Prostate gland (tissue), 2 donors: Measurements from ENCODE around the gene IFI6. TPM values are rescaled to one million over a fixed set of nuclear protein-coding genes. Genes with fewer than 3 reads are reported as not detected.

Experiments
- DNase-seq: peaks from one replicate; pipeline ENCODE4 v3.0.0-alpha.2; 2019; ENCODE audit warnings: low spot score
- H3K27ac ChIP-seq, 2 donors: fragments of 200-600 bp; sonication (generic); 2 replicates each; pipeline ENCODE4 v1.5.1; 2017 to 2019
- H3K27me3 ChIP-seq: fragments of 200-600 bp; sonication (generic); replicated peaks from 2 replicates; pipeline ENCODE4 v1.5.1; 2019; ENCODE audit not compliant: insufficient read depth
- H3K36me3 ChIP-seq, 2 donors: fragments of 200-600 bp; sonication (generic); 1 replicate in 1 of 2; 2 replicates in 1 of 2; pipeline versions ENCODE4 v1.5.1 to v1.8.1; 2017 to 2019
- H3K4me1 ChIP-seq: fragments of 200-600 bp; sonication (generic); replicated peaks from 2 replicates; pipeline ENCODE4 v1.5.1; 2019
- H3K4me3 ChIP-seq, 2 donors: fragments of 200-600 bp; sonication (generic); 2 replicates each; pipeline ENCODE4 v1.5.1; 2017 to 2019
- H3K9me3 ChIP-seq: fragments of 200-600 bp; sonication (generic); 2 replicates; pipeline ENCODE4 v1.5.1; 2017
- CTCF ChIP-seq, 4 experiments: fragments of 200-600 bp in 2 of 4; fragments of 450-650 bp in 2 of 4; sonication (generic) in 2 of 4; IDR thresholded peaks; 1 replicate in 3 of 4; 2 replicates in 1 of 4; pipeline ENCODE4 v1.5.1; 2016 to 2019; ENCODE audit warnings: antibody characterized with exemption in 4 of 4, mild to moderate bottlenecking in 2 of 4, moderate library complexity in 2 of 4
- POLR2A ChIP-seq: fragments of 450-650 bp; IDR thresholded peaks from one replicate; pipeline ENCODE4 v1.6.1; 2016; ENCODE audit warnings: antibody characterized with exemption, mild to moderate bottlenecking
- POLR2AphosphoS5 ChIP-seq: sonication (generic); formaldehyde crosslinking; IDR thresholded peaks from one replicate; pipeline ENCODE4 v1.6.1; 2017; ENCODE audit warnings: antibody characterized with exemption
- WGBS: methylation state at CpG from one replicate; pipeline ENCODE4 v1.1.5; 2018; 5-methylcytosine and 5-hydroxymethylcytosine counted together
- intact Hi-C: fragments of 100-400 bp; cut with DNase I; formaldehyde crosslinking; loops from one replicate; pipeline ENCODE4 v1.14.2; 2022
- total RNA-seq, 2 donors: library from RNA; depleted of rRNA; stranded (reverse); fragments of >200 nt; gene quantifications; one replicate each; pipeline ENCODE4 v1.1.0, GENCODE V29; 2016

The IFI6 gene
- total RNA-seq, 2 donors from 2014 or later: 40.4 to 274 TPM

DNA sequence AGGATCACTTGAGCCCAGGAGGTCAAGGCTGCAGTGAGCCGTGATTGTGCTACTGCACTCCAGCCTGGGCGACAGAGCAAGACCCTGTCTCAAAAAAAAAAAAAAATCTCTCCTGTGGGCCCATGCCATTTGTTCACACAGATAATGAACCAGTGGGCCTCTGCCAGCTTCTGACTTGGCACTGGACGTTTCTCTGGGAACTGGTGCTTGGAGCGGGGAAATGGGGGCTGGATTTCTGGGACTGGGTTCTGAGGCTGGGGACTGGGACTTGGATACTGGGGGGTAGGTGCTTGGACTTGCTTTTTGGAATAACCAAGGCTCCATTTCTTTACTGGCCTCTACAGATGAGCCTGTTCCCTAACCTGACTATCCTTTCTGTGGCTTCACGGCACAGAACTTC, 9.7 kb downstream of the IFI6 start:
- Histone ChIP-seq H3K27me3 (no peaks in the 10 kb centered on the region), H3K4me3 (no peak overlapping the region), H3K36me3 (no peaks in the 10 kb centered on the region), H3K27ac (no peak overlapping the region), H3K4me1 (no peaks in the 10 kb centered on the region), H3K9me3 (no peaks in the 10 kb centered on the region)
- TF ChIP-seq POLR2AphosphoS5 (no peak), CTCF (IDR thresholded peaks at IDR 0.05) (no peak), POLR2A (no peak)
- DNase-seq: no peak
- 82% methylated on average over 5 of the region's 5 CpGs for WGBS
- intact Hi-C loops: loop anchor here (2.0 to 5.0 kb wide), 3 partner anchors 53 to 360 kb away; partner anchors contain the start of gene GPR3

GRCh38 chr1:27661412-27662075, 10.4 kb downstream of the IFI6 start:
- H3K27me3 ChIP-seq: no peaks in the 10 kb centered on the region
- H3K4me1 ChIP-seq: no peaks in the 10 kb centered on the region
- no peak overlapping the region for H3K4me3 ChIP-seq
- no peaks in the 10 kb centered on the region for H3K9me3 ChIP-seq
- intact Hi-C loops: loop anchor here (2.0 to 5.0 kb wide), 3 partner anchors 53 to 359 kb away; partner anchors contain the start of gene GPR3
- no peak overlapping the region for H3K27ac ChIP-seq
- no peaks in the 10 kb centered on the region for H3K36me3 ChIP-seq
- WGBS: 94% methylated on average over 8 of the region's 8 CpGs
- TF ChIP-seq POLR2AphosphoS5 (no peak), POLR2A (no peak), CTCF (IDR thresholded peaks at IDR 0.05) (no peak)
- DNase-seq: no peak

GRCh38 chr1:27660300-27660835, 11.6 kb downstream of the IFI6 start:
- H3K27me3 ChIP-seq: no peaks in the 10 kb centered on the region
- H3K9me3 ChIP-seq: no peaks in the 10 kb centered on the region
- H3K36me3 ChIP-seq: no peaks in the 10 kb centered on the region
- WGBS: 66% methylated on average over 10 of the region's 10 CpGs
- H3K27ac ChIP-seq: peak overlapping the region; percentile 84 to 88
- TF ChIP-seq POLR2A (no peak), CTCF (IDR thresholded peaks at IDR 0.05) (no peak), POLR2AphosphoS5 (no peak)
- intact Hi-C loops: loop anchor here (5.0 kb wide), 2 partner anchors 268 to 358 kb away; partner anchors contain the start of gene GPR3
- no peak for DNase-seq
- peak overlapping the region; percentile 48 to 59 for H3K4me3 ChIP-seq
- no peaks in the 10 kb centered on the region for H3K4me1 ChIP-seq

DNA sequence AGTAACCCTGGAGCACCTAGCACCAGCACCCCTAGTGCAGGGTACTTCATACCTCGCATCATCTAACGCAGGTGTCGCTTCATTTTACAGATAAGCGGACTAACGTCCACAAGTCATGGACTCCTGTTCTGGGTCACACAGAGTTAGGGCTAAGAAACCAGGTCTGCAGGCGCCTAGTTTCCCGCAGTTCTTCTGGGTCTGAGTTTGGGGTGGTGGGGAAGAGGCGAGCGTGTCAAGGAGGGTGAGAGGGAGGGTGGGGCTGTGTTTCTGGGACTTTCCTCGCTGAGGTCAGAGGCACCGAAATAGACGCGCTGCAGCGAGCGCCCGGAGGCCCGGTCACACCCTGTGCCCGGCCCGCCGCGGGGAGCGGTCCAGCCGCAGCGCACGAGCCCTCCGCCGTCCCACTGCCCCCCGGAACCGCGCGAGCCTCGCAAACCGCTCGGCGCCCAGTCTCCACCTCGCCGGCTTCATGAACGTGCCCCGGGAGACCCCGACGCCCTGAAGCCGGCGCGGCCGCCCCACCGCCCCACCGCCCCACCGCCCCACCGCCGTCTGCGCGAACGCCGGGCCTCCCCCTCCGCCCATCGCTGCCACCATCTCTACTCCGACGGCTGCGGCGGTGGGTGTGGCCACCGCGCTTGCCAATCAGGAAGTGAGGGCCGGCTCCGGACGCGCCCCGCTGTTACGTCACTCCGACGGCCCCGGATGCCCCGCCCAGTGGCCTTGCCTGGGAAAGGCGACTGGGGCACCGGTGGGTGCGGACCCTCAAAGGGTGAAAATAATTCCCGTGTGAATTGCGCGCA, 12.3 kb downstream of the IFI6 start:
- peak overlapping the region; percentile 48 to 59 for H3K4me3 ChIP-seq
- intact Hi-C loops: loop anchor here (2.0 to 5.0 kb wide), 3 partner anchors 103 to 357 kb away; partner anchors contain the start of gene GPR3
- no peaks in the 10 kb centered on the region for H3K4me1 ChIP-seq
- TF ChIP-seq POLR2AphosphoS5 (peak; percentile 80), CTCF (IDR thresholded peaks at IDR 0.05) (peak in 2 of 4 experiments; percentile 8 to 41), POLR2A (peak; percentile 64)
- peak; percentile 84 for DNase-seq
- H3K27ac ChIP-seq: peak overlapping the region; percentile 84 to 88
- H3K9me3 ChIP-seq: no peaks in the 10 kb centered on the region
- no peaks in the 10 kb centered on the region for H3K36me3 ChIP-seq
- H3K27me3 ChIP-seq: no peaks in the 10 kb centered on the region
- 11% methylated on average over 54 of the region's 78 CpGs for WGBS
